Measurements from ENCODE around the gene CCDC97.

Gene CCDC97

GRCh38 chr19:41320185-41320518, 10.2 kb downstream of the CCDC97 start:
- no peak for DNase-seq (ENCODE audit: low spot score)

- DNase-seq (ENCODE audit: low spot score), result no peak
Measured at GRCh38 chr19:41320568-41320967, 10.6 kb downstream of the CCDC97 start.

- DNase-seq (ENCODE audit: low spot score), result no peak
Measured at GRCh38 chr19:41321204-41321599, 11.2 kb downstream of the CCDC97 start.

GRCh38 chr19:41321600-41322270, 11.8 kb downstream of the CCDC97 start:
- no peak for DNase-seq (ENCODE audit: low spot score)

- no peak for DNase-seq (ENCODE audit: low spot score)
Measured at GRCh38 chr19:41322451-41322850, 12.5 kb downstream of the CCDC97 start.

GRCh38 chr19:41323023-41323422, 13.1 kb downstream of the CCDC97 start:
- DNase-seq (ENCODE audit: low spot score), result no peak

- no peak for DNase-seq (ENCODE audit: low spot score)
Measured at GRCh38 chr19:41323430-41324125, 13.6 kb downstream of the CCDC97 start.

GRCh38 chr19:41324231-41324702, 14.3 kb downstream of the CCDC97 start:
- no peak for DNase-seq (ENCODE audit: low spot score)

- DNase-seq (ENCODE audit: low spot score), result no peak
Measured at GRCh38 chr19:41324921-41325639, 15.1 kb downstream of the CCDC97 start.

- no peak for DNase-seq (ENCODE audit: low spot score)
Measured at GRCh38 chr19:41325640-41325946, 15.6 kb downstream of the CCDC97 start.

GRCh38 chr19:41325947-41326706, 16.2 kb downstream of the CCDC97 start:
- no peak for DNase-seq (ENCODE audit: low spot score)

- DNase-seq (ENCODE audit: low spot score), result no peak
Measured at GRCh38 chr19:41327076-41327575, 17.2 kb downstream of the CCDC97 start.

GRCh38 chr19:41327576-41328156, 17.7 kb downstream of the CCDC97 start:
- no peak for DNase-seq (ENCODE audit: low spot score)

GRCh38 chr19:41328157-41328841, 18.3 kb downstream of the CCDC97 start:
- no peak for DNase-seq (ENCODE audit: low spot score)

- no peak for DNase-seq (ENCODE audit: low spot score)
Measured at GRCh38 chr19:41328842-41329225, 18.9 kb downstream of the CCDC97 start.

- DNase-seq (ENCODE audit: low spot score), result no peak
Measured at GRCh38 chr19:41330481-41330880, 20.5 kb downstream of the CCDC97 start.

GRCh38 chr19:41330946-41331678, 21.1 kb downstream of the CCDC97 start:
- no peak for DNase-seq (ENCODE audit: low spot score)

- DNase-seq (ENCODE audit: low spot score), result no peak
Measured at GRCh38 chr19:41332000-41332399, 22.0 kb downstream of the CCDC97 start.

- no peak for DNase-seq (ENCODE audit: low spot score)
Measured at GRCh38 chr19:41332468-41332867, 22.5 kb downstream of the CCDC97 start.

- DNase-seq (ENCODE audit: low spot score), result no peak
Measured at GRCh38 chr19:41334793-41335192, 24.8 kb downstream of the CCDC97 start.

GRCh38 chr19:41335467-41335866, 25.5 kb downstream of the CCDC97 start:
- DNase-seq (ENCODE audit: low spot score), result no peak

Data from putamen (tissue), 1 donor.